Spleen (tissue), 7 donors: ENCODE data around the gene RHBDL2.

Source experiments
- CTCF ChIP-seq, 11 experiments: fragments of 200-600 bp in 7 of 11; fragments of 450-650 bp in 4 of 11; sonication (generic) in 4 of 11; IDR thresholded peaks in 8 of 11; conservative IDR thresholded peaks in 3 of 11; 1 replicate in 7 of 11; 2 replicates in 4 of 11; pipeline versions ENCODE4 v1.4.0 to v1.8.0; 2016 to 2021; ENCODE audit warnings: antibody characterized with exemption in 11 of 11, inconsistent platforms in 4 of 11, mild to moderate bottlenecking in 1 of 11
- POLR2A ChIP-seq, 3 donors: fragments of 450-650 bp; IDR thresholded peaks; one replicate each; pipeline ENCODE4 v1.5.1; 2017; ENCODE audit warnings: antibody characterized with exemption in 3 of 3, mild to moderate bottlenecking in 1 of 3
- donor health status: DM: no; HTN: no; CAD: no; lungs with moderate emphysema.
- donor health status: DM: no; HTN: no; CAD: no.
- donor health status: DM: no; HTN: no; CAD: no.

- TF ChIP-seq CTCF (IDR thresholded peaks at IDR 0.05 in 8 of 11, conservative IDR thresholded peaks at IDR 0.05 in 3 of 11): no peak
- no peak for TF ChIP-seq POLR2A (IDR thresholded peaks at IDR 0.05)
Observed at GRCh38 chr1:38918568-38918967, 23.1 kb downstream of the RHBDL2 start.
